IgD-negative memory B cell (primary cell): ENCODE data around the gene XPC. TPM values are rescaled to one million over a fixed set of nuclear protein-coding genes. Genes with fewer than 3 reads are reported as not detected.

ENCODE experiments used
- H3K27ac Mint-ChIP-seq, 3 donors: one replicate each; pipeline ENCODE4 v1.8.0; 2020 to 2022; ENCODE audit warnings: mild to moderate bottlenecking in 3 of 3, mixed read lengths in 3 of 3, moderate library complexity in 1 of 3
- H3K27me3 Mint-ChIP-seq: one replicate; pipeline ENCODE4 v1.8.0; 2021; ENCODE audit warnings: mixed read lengths
- H3K36me3 Mint-ChIP-seq: one replicate; pipeline ENCODE4 v1.8.0; 2020; ENCODE audit warnings: mild to moderate bottlenecking, mixed read lengths
- H3K4me1 Mint-ChIP-seq, 3 donors: one replicate each; pipeline ENCODE4 v1.8.0; 2020 to 2022; ENCODE audit warnings: mixed read lengths in 3 of 3, mild to moderate bottlenecking in 1 of 3
- H3K4me3 Mint-ChIP-seq, 4 donors: one replicate each; pipeline ENCODE4 v1.8.0; 2020 to 2022; ENCODE audit warnings: mild to moderate bottlenecking in 4 of 4, mixed read lengths in 4 of 4, moderate library complexity in 3 of 4
- H3K9me3 Mint-ChIP-seq, 3 donors: one replicate each; pipeline ENCODE4 v1.8.0; 2020 to 2021; ENCODE audit warnings: mixed read lengths in 3 of 3, mild to moderate bottlenecking in 1 of 3
- polyA plus RNA-seq: library from polyadenylated mRNA; unstranded; fragments of 300-500 nt; fragmentation: Illumina TruSeq; gene quantifications from one replicate; pipeline ENCODE4 v1.2.3, GENCODE V29; 2021

XPC gene
- polyA plus RNA-seq, 1 donor from 2014 or later = 40.6 TPM

GRCh38 chr3:14213066-14213774 lies 34.8 kb upstream of the XPC start:
- H3K4me3 Mint-ChIP-seq = no peak overlapping the region
- H3K36me3 Mint-ChIP-seq = no peaks in the 10 kb centered on the region
- H3K27me3 Mint-ChIP-seq = peaks cover 1% of the 10 kb centered on the region
- no peak overlapping the region for H3K27ac Mint-ChIP-seq
- H3K4me1 Mint-ChIP-seq = peaks cover 0 to 7% (median 0%) of the 10 kb centered on the region in 3 donors
- H3K9me3 Mint-ChIP-seq = no peaks in the 10 kb centered on the region

GRCh38 chr3:14212032-14212431 lies 33.6 kb upstream of the XPC start:
- Mint-ChIP-seq H3K27ac (no peak overlapping the region), H3K9me3 (no peaks in the 10 kb centered on the region), H3K4me3 (no peak overlapping the region), H3K27me3 (peaks cover 1% of the 10 kb centered on the region), H3K36me3 (no peaks in the 10 kb centered on the region), H3K4me1 (peaks cover 0 to 6% (median 0%) of the 10 kb centered on the region in 3 donors)

GRCh38 chr3:14211621-14212020 lies 33.2 kb upstream of the XPC start:
- Mint-ChIP-seq H3K4me3 (no peak overlapping the region), H3K36me3 (no peaks in the 10 kb centered on the region), H3K4me1 (peaks cover 0 to 2% (median 0%) of the 10 kb centered on the region in 3 donors), H3K27ac (no peak overlapping the region), H3K9me3 (no peaks in the 10 kb centered on the region), H3K27me3 (peaks cover 1% of the 10 kb centered on the region)

GRCh38 chr3:14210843-14211594 lies 32.6 kb upstream of the XPC start:
- Mint-ChIP-seq H3K27me3 (no peaks in the 10 kb centered on the region), H3K9me3 (no peaks in the 10 kb centered on the region), H3K4me1 (no peaks in the 10 kb centered on the region), H3K36me3 (no peaks in the 10 kb centered on the region), H3K27ac (no peak overlapping the region), H3K4me3 (no peak overlapping the region)

- no peaks in the 10 kb centered on the region for H3K27me3 Mint-ChIP-seq
- no peaks in the 10 kb centered on the region for H3K4me1 Mint-ChIP-seq
- H3K9me3 Mint-ChIP-seq = no peaks in the 10 kb centered on the region
- H3K27ac Mint-ChIP-seq = no peak overlapping the region
- H3K4me3 Mint-ChIP-seq = no peak overlapping the region
- H3K36me3 Mint-ChIP-seq = no peaks in the 10 kb centered on the region
Observed at GRCh38 chr3:14210290-14210688, 31.9 kb upstream of the XPC start.

GRCh38 chr3:14209581-14210289 lies 31.3 kb upstream of the XPC start:
- no peak overlapping the region for H3K27ac Mint-ChIP-seq
- no peaks in the 10 kb centered on the region for H3K9me3 Mint-ChIP-seq
- no peak overlapping the region for H3K4me3 Mint-ChIP-seq
- H3K27me3 Mint-ChIP-seq = no peaks in the 10 kb centered on the region
- no peaks in the 10 kb centered on the region for H3K4me1 Mint-ChIP-seq
- no peaks in the 10 kb centered on the region for H3K36me3 Mint-ChIP-seq

GRCh38 chr3:14208977-14209394 lies 30.6 kb upstream of the XPC start:
- Mint-ChIP-seq H3K36me3 (no peaks in the 10 kb centered on the region), H3K4me3 (no peak overlapping the region), H3K27ac (no peak overlapping the region), H3K27me3 (no peaks in the 10 kb centered on the region), H3K4me1 (no peaks in the 10 kb centered on the region), H3K9me3 (no peaks in the 10 kb centered on the region)

GRCh38 chr3:14208168-14208567 lies 29.8 kb upstream of the XPC start:
- Mint-ChIP-seq H3K4me1 (peaks cover 4 to 5% (median 4%) of the 10 kb centered on the region in 3 donors), H3K9me3 (no peaks in the 10 kb centered on the region), H3K27me3 (no peaks in the 10 kb centered on the region), H3K27ac (no peak overlapping the region), H3K4me3 (no peak overlapping the region), H3K36me3 (no peaks in the 10 kb centered on the region)

GRCh38 chr3:14206548-14207177 lies 28.3 kb upstream of the XPC start:
- Mint-ChIP-seq H3K27ac (peak overlapping the region in 1 of 3 donors; percentile 77), H3K27me3 (no peaks in the 10 kb centered on the region), H3K36me3 (no peaks in the 10 kb centered on the region), H3K9me3 (no peaks in the 10 kb centered on the region), H3K4me3 (no peak overlapping the region), H3K4me1 (peaks cover 4 to 6% (median 5%) of the 10 kb centered on the region in 3 donors)

- Mint-ChIP-seq H3K4me3 (no peak overlapping the region), H3K4me1 (peaks cover 4 to 6% (median 5%) of the 10 kb centered on the region in 3 donors), H3K27ac (no peak overlapping the region), H3K9me3 (no peaks in the 10 kb centered on the region), H3K36me3 (peaks cover 1% of the 10 kb centered on the region), H3K27me3 (no peaks in the 10 kb centered on the region)
Observed at GRCh38 chr3:14204515-14205284, 26.3 kb upstream of the XPC start.

GRCh38 chr3:14203521-14204079 lies 25.2 kb upstream of the XPC start:
- peaks cover 1% of the 10 kb centered on the region for H3K36me3 Mint-ChIP-seq
- H3K27me3 Mint-ChIP-seq = no peaks in the 10 kb centered on the region
- H3K4me1 Mint-ChIP-seq = peaks cover 4 to 6% (median 5%) of the 10 kb centered on the region in 3 donors
- H3K9me3 Mint-ChIP-seq = no peaks in the 10 kb centered on the region
- peak overlapping the region in 1 of 3 donors; percentile 12 for H3K27ac Mint-ChIP-seq
- peak overlapping the region in 1 of 4 donors; percentile 60 for H3K4me3 Mint-ChIP-seq

- H3K9me3 Mint-ChIP-seq = no peaks in the 10 kb centered on the region
- peaks cover 4% of the 10 kb centered on the region for H3K36me3 Mint-ChIP-seq
- no peak overlapping the region for H3K4me3 Mint-ChIP-seq
- peaks cover 4 to 6% (median 5%) of the 10 kb centered on the region in 3 donors for H3K4me1 Mint-ChIP-seq
- peak overlapping the region in 1 of 3 donors; percentile 12 for H3K27ac Mint-ChIP-seq
- H3K27me3 Mint-ChIP-seq = no peaks in the 10 kb centered on the region
Observed at GRCh38 chr3:14202874-14203520, 24.6 kb upstream of the XPC start.

GRCh38 chr3:14201940-14202684 lies 23.7 kb upstream of the XPC start:
- Mint-ChIP-seq H3K27me3 (no peaks in the 10 kb centered on the region), H3K4me3 (no peak overlapping the region), H3K9me3 (no peaks in the 10 kb centered on the region)

More at GRCh38 chr3:14201940-14202684, 23.7 kb upstream of the XPC start:
- H3K27ac Mint-ChIP-seq = no peak overlapping the region
- peaks cover 4 to 6% (median 5%) of the 10 kb centered on the region in 3 donors for H3K4me1 Mint-ChIP-seq
- peaks cover 6% of the 10 kb centered on the region for H3K36me3 Mint-ChIP-seq
